PC-9 (cell line): ENCODE measurements around the gene IRS2.

Source experiments
- EZH2 ChIP-seq: fragments of 200-600 bp; sonication (generic); IDR thresholded peaks from 2 replicates; pipeline ENCODE4 v1.8.0; 2017; ENCODE audit warnings: antibody characterized with exemption, low read depth
- TF ChIP-seq, protein P1 (sequence below): fragments of 200-600 bp; sonication (generic); conservative IDR thresholded peaks from 2 replicates; pipeline ENCODE4 v1.6.1; 2017; ENCODE audit warnings: mixed run types, antibody characterized with exemption, mild to moderate bottlenecking, moderate library complexity

DNA sequence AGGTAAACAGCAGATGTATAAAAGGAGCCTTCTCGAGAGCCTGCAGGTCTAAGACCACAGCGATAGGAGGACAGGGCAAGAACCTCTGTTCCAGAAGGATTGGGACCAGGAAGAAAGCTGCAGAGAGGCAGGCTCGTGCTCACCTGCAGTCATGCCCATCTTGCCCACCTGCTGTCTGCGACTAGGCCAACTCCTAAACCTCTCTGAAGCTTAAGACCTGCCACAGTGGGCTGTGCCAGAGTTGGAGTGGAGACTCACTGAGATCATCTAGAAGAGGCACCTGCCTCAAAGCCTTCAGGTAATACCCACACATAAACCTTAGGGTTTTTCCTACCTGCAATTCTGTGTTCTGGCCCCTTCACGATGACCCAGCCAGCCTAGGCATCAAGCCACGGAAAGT is 68.7 kb downstream of the IRS2 start:
- no peak for TF ChIP-seq EZH2
- TF ChIP-seq, protein P1, sequence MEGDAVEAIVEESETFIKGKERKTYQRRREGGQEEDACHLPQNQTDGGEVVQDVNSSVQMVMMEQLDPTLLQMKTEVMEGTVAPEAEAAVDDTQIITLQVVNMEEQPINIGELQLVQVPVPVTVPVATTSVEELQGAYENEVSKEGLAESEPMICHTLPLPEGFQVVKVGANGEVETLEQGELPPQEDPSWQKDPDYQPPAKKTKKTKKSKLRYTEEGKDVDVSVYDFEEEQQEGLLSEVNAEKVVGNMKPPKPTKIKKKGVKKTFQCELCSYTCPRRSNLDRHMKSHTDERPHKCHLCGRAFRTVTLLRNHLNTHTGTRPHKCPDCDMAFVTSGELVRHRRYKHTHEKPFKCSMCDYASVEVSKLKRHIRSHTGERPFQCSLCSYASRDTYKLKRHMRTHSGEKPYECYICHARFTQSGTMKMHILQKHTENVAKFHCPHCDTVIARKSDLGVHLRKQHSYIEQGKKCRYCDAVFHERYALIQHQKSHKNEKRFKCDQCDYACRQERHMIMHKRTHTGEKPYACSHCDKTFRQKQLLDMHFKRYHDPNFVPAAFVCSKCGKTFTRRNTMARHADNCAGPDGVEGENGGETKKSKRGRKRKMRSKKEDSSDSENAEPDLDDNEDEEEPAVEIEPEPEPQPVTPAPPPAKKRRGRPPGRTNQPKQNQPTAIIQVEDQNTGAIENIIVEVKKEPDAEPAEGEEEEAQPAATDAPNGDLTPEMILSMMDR, result no peak
